HG03064 (cell line): Measurements from ENCODE around the gene ICA1.
"Not testable (repeated sequence)": the region's sequence is repeated elsewhere in the genome, so short reads cannot be mapped to it uniquely, and the experiment has no call there.

ENCODE experiments used
- ATAC-seq: cut with Tn5 transposase; IDR thresholded peaks from one replicate; pipeline ENCODE4 v1.9.1; 2021; ENCODE audit warnings: low read depth; ENCODE audit not compliant: unreplicated experiment

Gene ICA1

GRCh38 chr7:8271960-8272359 lies 10.0 kb upstream of the ICA1 start:
- ATAC-seq = no peak

GRCh38 chr7:8263048-8263447 lies 1.1 kb upstream of the ICA1 start:
- ATAC-seq = no peak

- no peak for ATAC-seq
Measured at GRCh38 chr7:8260871-8261694, 884 bp downstream of the ICA1 start.

- no peak for ATAC-seq
Measured at GRCh38 chr7:8259586-8260222, 2.3 kb downstream of the ICA1 start.

GRCh38 chr7:8258734-8259133 lies 3.2 kb downstream of the ICA1 start:
- no peak for ATAC-seq

- no peak for ATAC-seq
Measured at GRCh38 chr7:8258166-8258565, 3.8 kb downstream of the ICA1 start.

GRCh38 chr7:8255680-8256655 lies 6.0 kb downstream of the ICA1 start:
- no peak for ATAC-seq

GRCh38 chr7:8254667-8255066 lies 7.3 kb downstream of the ICA1 start:
- no peak for ATAC-seq

GRCh38 chr7:8254215-8254614 lies 7.8 kb downstream of the ICA1 start:
- ATAC-seq = no peak

GRCh38 chr7:8251195-8251594 lies 10.8 kb downstream of the ICA1 start:
- ATAC-seq = no peak

- ATAC-seq = no peak
Measured at GRCh38 chr7:8250547-8250946, 11.4 kb downstream of the ICA1 start.

- no peak for ATAC-seq
Measured at GRCh38 chr7:8249121-8249520, 12.8 kb downstream of the ICA1 start.

GRCh38 chr7:8246020-8246419 lies 15.9 kb downstream of the ICA1 start:
- no peak for ATAC-seq

GRCh38 chr7:8245032-8245431 lies 16.9 kb downstream of the ICA1 start:
- ATAC-seq = not testable (repeated sequence)

GRCh38 chr7:8243059-8243458 lies 18.9 kb downstream of the ICA1 start:
- ATAC-seq = not testable (repeated sequence)

GRCh38 chr7:8239702-8240362 lies 22.1 kb downstream of the ICA1 start:
- not testable (repeated sequence) for ATAC-seq

- ATAC-seq = no peak
Measured at GRCh38 chr7:8236780-8237407, 25.1 kb downstream of the ICA1 start.

GRCh38 chr7:8232999-8233847 lies 28.7 kb downstream of the ICA1 start:
- no peak for ATAC-seq

GRCh38 chr7:8229927-8230326 lies 32.0 kb downstream of the ICA1 start:
- no peak for ATAC-seq
